Thyroid gland (tissue), 4 donors: ENCODE data around the gene ICAM5. TPM values are rescaled to one million over a fixed set of nuclear protein-coding genes. Genes with fewer than 3 reads are reported as not detected.

ENCODE experiments used
- DNase-seq, 2 donors: peaks; one replicate each; pipeline ENCODE4 v3.0.0-alpha.2; 2019
- H3K27ac ChIP-seq, 3 donors: fragments of 200-600 bp; sonication (generic); 1 replicate in 2 of 3; 2 replicates in 1 of 3; pipeline ENCODE4 v1.5.1; 2016 to 2019; ENCODE audit warnings: mild to moderate bottlenecking in 1 of 3, moderate library complexity in 1 of 3
- H3K27me3 ChIP-seq: fragments of 200-600 bp; sonication (generic); one replicate; pipeline ENCODE4 v1.5.1; 2019
- H3K36me3 ChIP-seq, 2 donors: fragments of 200-600 bp; sonication (generic); one replicate each; pipeline ENCODE4 v1.5.1; 2016 to 2019
- H3K4me1 ChIP-seq, 2 donors: fragments of 200-600 bp; sonication (generic); one replicate each; pipeline ENCODE4 v1.5.1; 2017 to 2019
- H3K4me3 ChIP-seq, 3 donors: fragments of 200-600 bp; sonication (generic); replicated peaks in 1 of 3; 1 replicate in 2 of 3; 2 replicates in 1 of 3; pipeline ENCODE4 v1.5.1; 2016; ENCODE audit warnings: mild to moderate bottlenecking in 1 of 3
- H3K9me3 ChIP-seq: fragments of 200-600 bp; sonication (generic); one replicate; pipeline ENCODE4 v1.5.1; 2017
- POLR2A ChIP-seq, 2 donors: fragments of 450-650 bp; IDR thresholded peaks; one replicate each; pipeline ENCODE4 v1.6.1; 2017; ENCODE audit warnings: antibody characterized with exemption in 2 of 2, mild to moderate bottlenecking in 2 of 2, moderate library complexity in 1 of 2
- WGBS, 2 donors: methylation state at CpG; one replicate each; pipeline ENCODE4 v1.1.5; 2017; 5-methylcytosine and 5-hydroxymethylcytosine counted together
- intact Hi-C: fragments of 100-400 bp; cut with DNase I; formaldehyde crosslinking; loops from one replicate; pipeline ENCODE4 v1.15.1; 2023
- total RNA-seq, 4 donors: library from RNA; depleted of rRNA; stranded (reverse); fragments of >200 nt; gene quantifications; one replicate each; pipeline ENCODE4 v1.2.3, GENCODE V29; 2016
- TF ChIP-seq, protein P1 (sequence below), 6 experiments: fragments of 200-600 bp in 3 of 6; fragments of 450-650 bp in 3 of 6; sonication (generic) in 3 of 6; IDR thresholded peaks; one replicate each; pipeline ENCODE4 v1.5.1; 2016 to 2019; ENCODE audit warnings: antibody characterized with exemption in 6 of 6, mild to moderate bottlenecking in 2 of 6, inconsistent platforms in 1 of 6, moderate library complexity in 1 of 6

ICAM5 gene
- total RNA-seq, 4 donors from 2014 or later = 1.0 to 1.6 TPM; not detected in 2

DNA sequence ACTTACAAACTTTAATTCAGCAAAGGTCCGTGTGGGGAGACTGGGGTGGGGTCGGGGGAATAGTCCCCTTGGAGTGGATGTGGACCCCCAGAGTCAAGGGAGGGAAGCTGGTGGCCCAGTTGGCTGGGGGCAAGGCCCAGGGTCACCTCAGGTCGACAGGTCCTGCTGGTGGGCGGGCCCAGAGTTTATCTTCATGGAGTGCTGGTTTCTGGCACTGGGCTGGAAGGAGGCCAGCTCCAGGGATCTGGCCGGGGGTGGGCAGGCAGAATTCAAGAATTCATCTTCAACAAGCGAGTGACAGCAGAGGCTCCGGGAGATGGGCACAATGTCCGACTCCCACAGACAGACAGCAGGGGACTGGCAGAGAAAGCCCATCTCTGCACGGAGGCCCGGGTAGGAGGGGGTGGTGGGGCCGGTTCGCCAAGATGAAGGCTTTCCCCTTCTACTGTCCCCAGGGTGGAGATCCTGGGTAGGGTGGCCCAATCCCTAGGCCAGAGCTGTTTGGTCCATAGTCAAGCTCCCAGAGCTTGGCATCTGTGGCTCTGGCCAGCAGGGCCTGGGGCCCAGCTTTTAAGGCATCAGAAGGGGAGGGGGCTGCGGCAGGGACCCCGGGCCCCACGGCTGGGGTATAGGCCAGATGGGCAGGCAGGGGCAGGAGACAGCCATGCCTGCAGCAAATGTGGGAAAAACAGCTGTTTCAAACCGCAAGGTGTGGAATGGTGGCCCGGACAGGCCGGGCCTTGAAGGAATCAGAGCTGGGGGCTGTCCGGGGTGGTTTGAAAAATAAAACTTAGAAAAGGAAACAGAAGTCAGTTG lies 26.7 kb downstream of the ICAM5 start:
- Histone ChIP-seq H3K9me3 (no peaks in the 10 kb centered on the region), H3K27me3 (no peaks in the 10 kb centered on the region), H3K36me3 (peaks cover 28 to 42% of the 10 kb centered on the region in 2 donors), H3K4me3 (peak overlapping the region in 1 of 3 donors; percentile 63), H3K4me1 (peaks cover 11 to 14% of the 10 kb centered on the region in 2 donors), H3K27ac (peak overlapping the region in 2 of 3 donors; percentile 8 to 9)
- intact Hi-C loops = no loop called here
- 65 to 73% methylated on average over 13 to 19 of the region's 19 CpGs for WGBS, 2 donors
- TF ChIP-seq POLR2A (IDR thresholded peaks at IDR 0.05) = no peak
- TF ChIP-seq, protein P1, sequence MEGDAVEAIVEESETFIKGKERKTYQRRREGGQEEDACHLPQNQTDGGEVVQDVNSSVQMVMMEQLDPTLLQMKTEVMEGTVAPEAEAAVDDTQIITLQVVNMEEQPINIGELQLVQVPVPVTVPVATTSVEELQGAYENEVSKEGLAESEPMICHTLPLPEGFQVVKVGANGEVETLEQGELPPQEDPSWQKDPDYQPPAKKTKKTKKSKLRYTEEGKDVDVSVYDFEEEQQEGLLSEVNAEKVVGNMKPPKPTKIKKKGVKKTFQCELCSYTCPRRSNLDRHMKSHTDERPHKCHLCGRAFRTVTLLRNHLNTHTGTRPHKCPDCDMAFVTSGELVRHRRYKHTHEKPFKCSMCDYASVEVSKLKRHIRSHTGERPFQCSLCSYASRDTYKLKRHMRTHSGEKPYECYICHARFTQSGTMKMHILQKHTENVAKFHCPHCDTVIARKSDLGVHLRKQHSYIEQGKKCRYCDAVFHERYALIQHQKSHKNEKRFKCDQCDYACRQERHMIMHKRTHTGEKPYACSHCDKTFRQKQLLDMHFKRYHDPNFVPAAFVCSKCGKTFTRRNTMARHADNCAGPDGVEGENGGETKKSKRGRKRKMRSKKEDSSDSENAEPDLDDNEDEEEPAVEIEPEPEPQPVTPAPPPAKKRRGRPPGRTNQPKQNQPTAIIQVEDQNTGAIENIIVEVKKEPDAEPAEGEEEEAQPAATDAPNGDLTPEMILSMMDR (IDR thresholded peaks at IDR 0.05) = no peak
- peak; percentile 10 to 37 for DNase-seq

DNA sequence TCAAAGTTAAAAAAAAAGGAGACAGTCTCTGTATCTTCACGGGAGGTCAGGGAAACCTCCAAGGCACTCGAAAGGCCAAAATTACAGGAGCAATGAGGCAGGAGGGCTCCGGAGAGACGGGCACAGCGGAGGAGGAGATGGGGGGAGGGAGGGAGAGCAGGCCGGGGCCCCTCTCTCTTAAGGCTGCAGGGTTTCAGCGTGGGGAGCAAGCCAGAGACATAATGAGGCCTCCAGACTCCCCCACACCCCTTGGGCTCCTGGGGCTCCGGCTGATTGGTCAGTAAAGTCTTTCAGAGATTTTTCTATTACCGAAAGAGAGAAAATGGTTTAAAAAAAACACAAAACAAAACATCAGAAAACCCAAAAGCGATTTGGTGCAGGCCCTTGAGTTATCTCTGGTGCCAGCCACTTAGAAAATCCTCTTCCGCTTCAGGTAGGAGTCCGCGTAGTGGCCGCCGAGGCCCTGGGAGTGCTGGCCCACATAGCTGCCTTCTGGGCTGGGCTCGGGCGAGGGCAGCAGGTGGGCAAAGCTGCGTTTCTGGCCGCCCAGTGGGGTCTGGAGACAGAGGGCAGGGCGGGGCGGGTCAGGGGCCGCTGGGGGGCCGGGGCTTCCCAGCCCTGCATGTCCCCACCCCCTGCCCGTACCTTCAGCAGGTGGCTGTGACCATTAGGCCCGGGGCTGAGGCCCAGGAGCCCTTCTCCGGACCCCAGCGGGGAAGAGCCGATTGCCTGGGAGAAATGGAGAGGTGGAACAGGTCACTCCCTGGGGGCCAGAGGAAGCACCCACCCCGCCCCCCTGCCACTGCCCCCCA lies 27.5 kb downstream of the ICAM5 start:
- no peak overlapping the region for H3K27ac ChIP-seq
- H3K9me3 ChIP-seq = no peaks in the 10 kb centered on the region
- H3K4me1 ChIP-seq = peaks cover 11 to 14% of the 10 kb centered on the region in 2 donors
- H3K4me3 ChIP-seq = no peak overlapping the region
- no peak for TF ChIP-seq POLR2A (IDR thresholded peaks at IDR 0.05)
- TF ChIP-seq, protein P1 (IDR thresholded peaks at IDR 0.05) = no peak
- DNase-seq = no peak
- WGBS, 2 donors = 86 to 88% methylated on average over 24 to 29 of the region's 29 CpGs
- intact Hi-C loops = no loop called here
- peaks cover 34 to 50% of the 10 kb centered on the region in 2 donors for H3K36me3 ChIP-seq
- no peaks in the 10 kb centered on the region for H3K27me3 ChIP-seq

DNA sequence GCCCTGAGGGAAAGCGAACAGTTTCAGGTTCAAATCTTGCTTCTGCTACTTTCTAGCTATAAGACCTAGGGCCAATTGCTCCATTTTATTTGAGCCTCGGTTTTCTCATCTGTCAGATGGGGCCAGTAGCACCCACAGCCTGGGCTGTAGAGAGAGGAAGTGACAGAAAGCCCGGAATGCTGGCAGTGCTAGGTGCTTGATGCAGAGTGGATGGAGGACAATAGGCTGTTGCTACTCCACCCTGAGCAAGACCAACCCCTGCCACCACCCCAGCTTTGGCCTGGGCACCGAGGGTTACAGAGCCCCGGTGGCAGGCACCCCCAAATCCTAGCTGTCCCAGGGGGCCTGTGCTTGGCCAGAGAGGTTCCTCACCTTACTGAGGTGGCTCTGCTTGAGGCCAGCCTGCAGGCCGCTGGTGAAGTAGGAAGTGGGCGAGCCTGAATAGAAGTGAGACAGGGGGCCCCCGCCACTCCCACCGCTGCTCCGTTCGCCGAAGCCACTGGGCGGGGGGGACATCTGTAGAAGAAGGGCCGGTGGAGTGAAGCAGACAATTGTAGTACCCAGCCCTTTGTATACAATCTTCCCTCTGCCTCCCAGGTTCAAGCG lies 28.2 kb downstream of the ICAM5 start:
- intact Hi-C loops = no loop called here
- Histone ChIP-seq H3K9me3 (no peaks in the 10 kb centered on the region), H3K4me3 (no peak overlapping the region), H3K36me3 (peaks cover 41 to 57% of the 10 kb centered on the region in 2 donors), H3K4me1 (peaks cover 11 to 14% of the 10 kb centered on the region in 2 donors), H3K27me3 (no peaks in the 10 kb centered on the region), H3K27ac (no peak overlapping the region)
- no peak for DNase-seq
- TF ChIP-seq, protein P1 (IDR thresholded peaks at IDR 0.05) = no peak
- no peak for TF ChIP-seq POLR2A (IDR thresholded peaks at IDR 0.05)
- 96 to 100% methylated on average over 4 to 13 of the region's 15 CpGs for WGBS, 2 donors

DNA sequence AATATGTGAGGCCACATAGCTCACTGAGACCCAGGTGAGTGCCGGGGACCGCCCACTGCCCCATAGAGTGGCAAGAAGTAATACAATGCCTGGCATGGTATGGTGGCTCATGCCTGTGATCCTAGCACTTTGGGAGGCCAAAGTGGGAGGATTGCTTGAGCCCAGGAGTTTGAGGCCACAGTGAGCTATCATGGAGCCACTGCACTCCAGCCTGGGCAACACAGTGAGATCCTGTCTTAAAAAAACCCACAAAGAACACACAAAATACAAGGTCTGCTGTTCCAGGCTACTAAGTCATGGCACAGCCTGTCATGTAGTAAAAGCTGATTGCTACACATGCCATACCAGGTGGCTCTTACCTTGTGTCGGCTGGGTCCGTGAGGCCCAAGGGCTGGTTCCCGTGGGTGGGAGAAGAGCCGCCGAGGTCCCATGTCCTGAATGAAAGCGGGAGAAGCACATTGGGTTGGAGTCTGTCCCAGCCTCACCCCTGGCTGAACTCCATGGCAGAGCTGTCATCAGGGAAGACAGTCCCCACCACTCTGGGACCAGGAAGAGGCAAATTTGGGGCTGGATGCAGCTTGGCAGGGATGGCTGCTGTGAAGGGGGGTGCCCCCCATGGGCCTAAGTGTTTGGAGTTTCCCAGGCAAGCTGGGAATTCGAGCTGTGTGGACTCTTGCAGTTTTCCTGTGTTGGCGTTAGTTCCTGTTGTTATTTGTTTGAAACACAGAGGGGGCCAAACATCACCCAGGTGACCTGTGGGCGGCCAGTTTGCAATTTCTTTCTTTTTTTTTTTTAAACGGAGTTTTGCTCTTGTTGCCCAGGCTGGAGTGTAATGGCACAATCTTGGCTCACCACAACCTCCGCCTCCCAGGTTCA lies 29.3 kb downstream of the ICAM5 start:
- Histone ChIP-seq H3K36me3 (peaks cover 47 to 66% of the 10 kb centered on the region in 2 donors), H3K27ac (no peak overlapping the region), H3K27me3 (no peaks in the 10 kb centered on the region), H3K4me3 (no peak overlapping the region), H3K4me1 (peaks cover 11 to 14% of the 10 kb centered on the region in 2 donors), H3K9me3 (no peaks in the 10 kb centered on the region)
- WGBS, 2 donors = 84 to 90% methylated on average over 10 to 11 of the region's 13 CpGs
- TF ChIP-seq POLR2A (IDR thresholded peaks at IDR 0.05) = no peak
- TF ChIP-seq, protein P1 (IDR thresholded peaks at IDR 0.05) = no peak
- DNase-seq = no peak
- intact Hi-C loops = no loop called here
